C1 segment of cervical spinal cord (tissue), 14 donors: Measurements from ENCODE around the gene MSRB1.
A peak's percentile ranks its signal among the peaks of the same experiment; 100 is the strongest.

Experiments used
- DNase-seq, 14 donors: peaks; one replicate each; lab custom pipeline; 2025; lab: John Stamatoyannopoulos, UW

The MSRB1 gene

GRCh38 chr16:1942810-1943726, at the start of gene MSRB1:
Gene MSRB1 (minus strand): TSS chr16:1943199. CDS start chr16:1943156, 43 bp downstream.
- peak; percentile 71 to 99 (median 96) for DNase-seq

- DNase-seq, result peak in 13 of 14 donors; percentile 40 to 88 (median 79)
These were observed 49.1 kb upstream of the MSRB1 start for GRCh38 chr16:1991948-1992703.

- DNase-seq, result no peak
These were observed 48.6 kb upstream of the MSRB1 start for GRCh38 chr16:1991588-1991947.

- DNase-seq, result peak in 1 of 14 donors; percentile 31
These were observed 48.1 kb upstream of the MSRB1 start for GRCh38 chr16:1991135-1991551.

- DNase-seq, result peak in 1 of 14 donors; percentile 20
These were observed 47.5 kb upstream of the MSRB1 start for GRCh38 chr16:1990351-1991134.

GRCh38 chr16:1990101-1990350, 47.0 kb upstream of the MSRB1 start:
- no peak for DNase-seq

GRCh38 chr16:1989209-1990100, 46.5 kb upstream of the MSRB1 start, which contains the start of gene SYNGR3:
Gene SYNGR3 (plus strand): TSS chr16:1989970. CDS start chr16:1990103, 133 bp downstream.
- DNase-seq, result no peak

- no peak for DNase-seq
These were observed 44.2 kb upstream of the MSRB1 start for GRCh38 chr16:1987198-1987597.

- DNase-seq, result no peak
These were observed 42.6 kb upstream of the MSRB1 start for GRCh38 chr16:1985466-1986150.

GRCh38 chr16:1984347-1985225, 41.6 kb upstream of the MSRB1 start:
- DNase-seq, result peak in 3 of 14 donors; percentile 21 to 58 (median 37)

- DNase-seq, result peak in 13 of 14 donors; percentile 56 to 91 (median 76)
These were observed 40.7 kb upstream of the MSRB1 start, which contains the start of gene GFER for GRCh38 chr16:1983544-1984346. Gene GFER (plus strand): TSS chr16:1984193. CDS start chr16:1984219, 26 bp downstream.

GRCh38 chr16:1982991-1983543, 40.1 kb upstream of the MSRB1 start:
- no peak for DNase-seq

- peak in 6 of 14 donors; percentile 5 to 39 (median 14) for DNase-seq
These were observed 39.0 kb upstream of the MSRB1 start for GRCh38 chr16:1982013-1982433.

GRCh38 chr16:1981398-1981836, 38.4 kb upstream of the MSRB1 start, which contains the start of gene NOXO1:
Gene NOXO1 (minus strand): TSS chr16:1981469. CDS start chr16:1981179, 290 bp downstream.
- no peak for DNase-seq

- DNase-seq, result no peak
These were observed 37.7 kb upstream of the MSRB1 start for GRCh38 chr16:1980770-1981087.

GRCh38 chr16:1980030-1980769, 37.2 kb upstream of the MSRB1 start:
- DNase-seq, result peak in 1 of 14 donors; percentile 65
